ENCODE data around the gene FOXP1.

The FOXP1 gene

DNA sequence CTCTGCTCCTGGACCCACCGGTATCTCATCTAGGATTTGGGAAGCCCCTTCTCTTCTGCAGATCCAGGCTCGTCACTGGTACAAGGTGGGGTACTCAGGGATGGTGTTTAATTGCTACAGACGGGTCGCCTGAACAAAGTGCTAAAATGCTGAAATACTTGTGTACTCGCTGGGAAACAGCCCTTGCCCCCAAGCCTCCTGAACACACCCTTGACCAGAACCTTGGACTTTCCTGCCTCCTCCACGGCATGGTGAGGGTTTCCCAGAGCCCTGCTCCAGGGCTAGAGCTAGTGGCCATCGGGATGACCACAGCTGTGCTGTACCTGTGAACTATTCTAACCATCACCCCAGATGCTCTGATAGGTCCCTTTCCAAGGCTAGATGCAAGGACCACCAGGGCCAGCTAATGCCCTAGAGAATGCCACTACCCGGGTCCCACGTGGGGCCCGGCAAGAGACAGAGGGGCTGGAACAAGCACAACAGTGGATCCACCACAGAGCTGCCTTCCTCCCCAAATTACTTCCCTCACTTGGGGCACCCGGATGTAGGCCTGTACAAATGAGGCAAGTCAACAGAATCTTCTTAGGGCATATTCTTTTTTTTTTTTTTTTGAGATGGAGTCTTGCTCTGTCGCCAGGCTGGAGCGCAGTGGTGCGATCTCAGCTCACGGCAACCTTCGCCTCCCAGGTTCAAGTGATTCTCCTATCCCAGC is 267.3 kb downstream of the FOXP1 start:
- Histone ChIP-seq H3K4me2 (ENCODE audit: low read length) (no peak overlapping the region), H4K20me1 (ENCODE audit: insufficient read depth, low read length) (no peaks in the 10 kb centered on the region), H3K9me3 (ENCODE audit: insufficient read depth, low read length) (no peaks in the 10 kb centered on the region), H3K9ac (ENCODE audit: low read length) (no peak overlapping the region), H3K4me3 (ENCODE audit: low read length) (no peak overlapping the region), H3K27me3 (ENCODE audit: low read depth, low read length) (peaks cover 26% of the 10 kb centered on the region), H3K4me1 (ENCODE audit: low read length) (peaks cover 8% of the 10 kb centered on the region), H3K36me3 (replicated peaks; ENCODE audit: low read depth, low read length) (no peaks in the 10 kb centered on the region), H3K79me2 (ENCODE audit: low read length) (no peaks in the 10 kb centered on the region), H2AFZ (ENCODE audit: low read depth, low read length) (no peak overlapping the region), H3K27ac (ENCODE audit: low read length) (no peak overlapping the region)
- TF ChIP-seq, protein P1, sequence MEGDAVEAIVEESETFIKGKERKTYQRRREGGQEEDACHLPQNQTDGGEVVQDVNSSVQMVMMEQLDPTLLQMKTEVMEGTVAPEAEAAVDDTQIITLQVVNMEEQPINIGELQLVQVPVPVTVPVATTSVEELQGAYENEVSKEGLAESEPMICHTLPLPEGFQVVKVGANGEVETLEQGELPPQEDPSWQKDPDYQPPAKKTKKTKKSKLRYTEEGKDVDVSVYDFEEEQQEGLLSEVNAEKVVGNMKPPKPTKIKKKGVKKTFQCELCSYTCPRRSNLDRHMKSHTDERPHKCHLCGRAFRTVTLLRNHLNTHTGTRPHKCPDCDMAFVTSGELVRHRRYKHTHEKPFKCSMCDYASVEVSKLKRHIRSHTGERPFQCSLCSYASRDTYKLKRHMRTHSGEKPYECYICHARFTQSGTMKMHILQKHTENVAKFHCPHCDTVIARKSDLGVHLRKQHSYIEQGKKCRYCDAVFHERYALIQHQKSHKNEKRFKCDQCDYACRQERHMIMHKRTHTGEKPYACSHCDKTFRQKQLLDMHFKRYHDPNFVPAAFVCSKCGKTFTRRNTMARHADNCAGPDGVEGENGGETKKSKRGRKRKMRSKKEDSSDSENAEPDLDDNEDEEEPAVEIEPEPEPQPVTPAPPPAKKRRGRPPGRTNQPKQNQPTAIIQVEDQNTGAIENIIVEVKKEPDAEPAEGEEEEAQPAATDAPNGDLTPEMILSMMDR (IDR thresholded peaks at IDR 0.05; ENCODE audit: low read depth, low read length): no peak
- TF ChIP-seq EZH2phosphoT487 (IDR thresholded peaks at IDR 0.05; ENCODE audit: low read depth): no peak

DNA sequence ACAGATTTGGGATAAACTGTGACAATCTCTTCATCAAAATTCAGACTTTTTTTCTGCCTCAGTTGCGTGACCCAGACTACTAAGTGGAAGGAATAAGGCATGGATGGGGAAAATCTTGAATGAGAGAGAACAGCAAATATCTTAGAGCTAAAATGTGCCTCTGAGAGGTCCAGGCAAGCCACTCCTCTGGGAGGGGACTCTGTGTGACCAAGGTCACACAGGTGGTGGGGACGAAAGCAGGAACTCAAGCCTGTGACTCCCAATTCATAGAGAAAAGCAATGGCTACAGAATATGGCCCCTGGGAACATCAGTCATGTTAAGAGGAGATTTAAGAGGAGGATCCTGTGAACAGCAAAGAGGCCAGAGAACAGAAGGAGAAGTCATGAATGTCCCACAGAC is 268.1 kb downstream of the FOXP1 start:
- H3K4me2 ChIP-seq (ENCODE audit: low read length): no peak overlapping the region
- H4K20me1 ChIP-seq (ENCODE audit: insufficient read depth, low read length): no peaks in the 10 kb centered on the region
- no peak for TF ChIP-seq EZH2phosphoT487 (IDR thresholded peaks at IDR 0.05; ENCODE audit: low read depth)
- TF ChIP-seq, protein P1 (IDR thresholded peaks at IDR 0.05; ENCODE audit: low read depth, low read length): no peak
- peaks cover 26% of the 10 kb centered on the region for H3K27me3 ChIP-seq (ENCODE audit: low read depth, low read length)
- no peak overlapping the region for H3K27ac ChIP-seq (ENCODE audit: low read length)
- H3K4me3 ChIP-seq (ENCODE audit: low read length): no peak overlapping the region
- no peaks in the 10 kb centered on the region for H3K79me2 ChIP-seq (ENCODE audit: low read length)
- no peak overlapping the region for H3K9ac ChIP-seq (ENCODE audit: low read length)
- no peaks in the 10 kb centered on the region for H3K36me3 ChIP-seq (replicated peaks; ENCODE audit: low read depth, low read length)
- H3K4me1 ChIP-seq (ENCODE audit: low read length): peaks cover 8% of the 10 kb centered on the region
- no peaks in the 10 kb centered on the region for H3K9me3 ChIP-seq (ENCODE audit: insufficient read depth, low read length)
- H2AFZ ChIP-seq (ENCODE audit: low read depth, low read length): no peak overlapping the region

DNA sequence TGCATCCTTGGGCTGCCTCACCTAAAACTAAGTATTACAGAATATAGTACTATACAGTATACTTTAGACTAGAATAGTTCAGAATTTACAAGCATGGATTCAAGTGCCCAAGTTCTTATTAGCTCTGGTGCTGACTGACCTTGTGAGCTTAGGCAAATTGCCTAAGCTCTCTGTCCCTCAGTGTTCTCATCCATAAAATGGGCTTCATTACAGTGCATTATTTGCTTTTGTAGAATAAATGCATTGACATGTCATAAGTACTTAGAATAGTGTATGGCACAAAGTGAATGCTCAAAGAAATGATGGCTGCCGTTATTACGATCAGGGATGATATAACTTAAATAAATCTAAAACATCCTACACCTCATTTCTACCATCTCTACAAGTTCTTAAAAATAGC is 269.7 kb downstream of the FOXP1 start:
- no peaks in the 10 kb centered on the region for H4K20me1 ChIP-seq (ENCODE audit: insufficient read depth, low read length)
- H3K9ac ChIP-seq (ENCODE audit: low read length): no peak overlapping the region
- no peak overlapping the region for H2AFZ ChIP-seq (ENCODE audit: low read depth, low read length)
- TF ChIP-seq, protein P1 (IDR thresholded peaks at IDR 0.05; ENCODE audit: low read depth, low read length): no peak
- no peak for TF ChIP-seq EZH2phosphoT487 (IDR thresholded peaks at IDR 0.05; ENCODE audit: low read depth)
- peaks cover 8% of the 10 kb centered on the region for H3K4me1 ChIP-seq (ENCODE audit: low read length)
- no peak overlapping the region for H3K4me2 ChIP-seq (ENCODE audit: low read length)
- no peak overlapping the region for H3K27ac ChIP-seq (ENCODE audit: low read length)
- peaks cover 28% of the 10 kb centered on the region for H3K27me3 ChIP-seq (ENCODE audit: low read depth, low read length)
- no peaks in the 10 kb centered on the region for H3K79me2 ChIP-seq (ENCODE audit: low read length)
- no peak overlapping the region for H3K4me3 ChIP-seq (ENCODE audit: low read length)
- no peaks in the 10 kb centered on the region for H3K9me3 ChIP-seq (ENCODE audit: insufficient read depth, low read length)
- no peaks in the 10 kb centered on the region for H3K36me3 ChIP-seq (replicated peaks; ENCODE audit: low read depth, low read length)

DNA sequence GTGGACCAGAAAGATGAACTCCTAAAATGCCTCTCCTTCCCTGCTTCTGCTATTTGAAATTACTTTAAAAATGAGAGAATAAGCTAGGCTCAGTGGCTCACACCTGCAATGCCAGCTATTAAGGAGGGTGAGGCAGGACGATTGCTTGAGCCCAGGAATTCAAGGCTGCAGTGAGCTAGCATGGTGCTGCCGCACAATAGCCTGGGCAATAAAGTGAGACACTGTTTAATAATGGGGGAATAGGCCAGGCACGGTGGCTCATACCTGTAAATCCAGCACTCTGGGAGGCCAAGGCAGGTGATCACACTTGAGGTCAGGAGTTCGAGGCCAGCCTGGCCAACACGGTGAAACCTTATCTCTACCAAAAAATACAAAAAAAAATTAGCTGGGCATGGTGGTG is 271.1 kb downstream of the FOXP1 start:
- no peaks in the 10 kb centered on the region for H3K79me2 ChIP-seq (ENCODE audit: low read length)
- no peak overlapping the region for H3K27ac ChIP-seq (ENCODE audit: low read length)
- no peak overlapping the region for H2AFZ ChIP-seq (ENCODE audit: low read depth, low read length)
- H3K4me3 ChIP-seq (ENCODE audit: low read length): no peak overlapping the region
- peaks cover 3% of the 10 kb centered on the region for H3K4me1 ChIP-seq (ENCODE audit: low read length)
- no peaks in the 10 kb centered on the region for H3K9me3 ChIP-seq (ENCODE audit: insufficient read depth, low read length)
- no peak overlapping the region for H3K9ac ChIP-seq (ENCODE audit: low read length)
- H3K27me3 ChIP-seq (ENCODE audit: low read depth, low read length): peaks cover 25% of the 10 kb centered on the region
- TF ChIP-seq, protein P1 (IDR thresholded peaks at IDR 0.05; ENCODE audit: low read depth, low read length): no peak
- no peak for TF ChIP-seq EZH2phosphoT487 (IDR thresholded peaks at IDR 0.05; ENCODE audit: low read depth)
- H3K4me2 ChIP-seq (ENCODE audit: low read length): no peak overlapping the region
- no peaks in the 10 kb centered on the region for H4K20me1 ChIP-seq (ENCODE audit: insufficient read depth, low read length)
- no peaks in the 10 kb centered on the region for H3K36me3 ChIP-seq (replicated peaks; ENCODE audit: low read depth, low read length)

Data from OCI-LY3 (cell line).